OCI-LY1 (cell line): ENCODE measurements around the gene NEK2.

ENCODE experiments used
- CTCF ChIP-seq: fragments of 200-600 bp; sonication (generic), shearing (Covaris generic); IDR thresholded peaks from 2 replicates; pipeline ENCODE4 v1.5.1; 2017; ENCODE audit warnings: mild to moderate bottlenecking, antibody characterized with exemption, low read length, moderate library complexity, mixed read lengths
- EZH2 ChIP-seq: fragments of 200-600 bp; sonication (generic), shearing (Covaris generic); IDR thresholded peaks from 2 replicates; pipeline ENCODE4 v1.8.0; 2017; ENCODE audit warnings: borderline replicate concordance, mixed run types, mild to moderate bottlenecking, antibody characterized with exemption, low read length, moderate library complexity, mixed read lengths

- TF ChIP-seq EZH2 (no peak), CTCF (no peak)
Measured at GRCh38 chr1:211643324-211644212, 31.9 kb downstream of the NEK2 start.
